GM10847 (cell line): ENCODE measurements around the gene STK11.

Source experiments
- POLR2A ChIP-seq: IDR thresholded peaks from 2 replicates; pipeline ENCODE4 v1.6.1; 2011; ENCODE audit not compliant: insufficient read length; ENCODE audit errors: extremely low read depth

The STK11 gene

GRCh38 chr19:1214862-1215731 lies 9.5 kb downstream of the STK11 start:
- no peak for TF ChIP-seq POLR2A

DNA sequence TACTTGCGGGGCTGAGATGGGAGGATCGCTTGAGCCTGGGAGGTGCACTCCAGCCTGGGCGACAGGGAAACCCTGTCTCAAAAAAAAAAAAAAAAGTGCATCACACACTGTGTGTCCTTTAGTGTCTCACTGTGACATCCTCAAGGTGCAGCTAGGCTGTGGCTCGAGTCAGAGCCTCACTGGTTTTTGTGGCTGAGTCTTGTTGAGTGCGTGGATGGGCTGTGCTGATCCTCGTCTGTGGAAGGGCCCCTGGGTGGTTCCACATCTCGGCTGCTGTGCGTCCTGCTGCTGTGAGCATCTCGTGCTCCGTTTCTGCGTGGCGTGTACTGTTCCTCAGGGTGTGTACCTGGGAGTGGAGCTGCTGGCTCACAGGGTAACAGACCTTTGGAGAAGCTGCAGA lies 11.2 kb downstream of the STK11 start:
- TF ChIP-seq POLR2A = no peak

GRCh38 chr19:1217366-1217765 lies 11.8 kb downstream of the STK11 start:
- TF ChIP-seq POLR2A = no peak

- TF ChIP-seq POLR2A = no peak
Observed at GRCh38 chr19:1218751-1219567, 13.4 kb downstream of the STK11 start.

GRCh38 chr19:1219786-1220476 lies 14.4 kb downstream of the STK11 start:
- no peak for TF ChIP-seq POLR2A

DNA sequence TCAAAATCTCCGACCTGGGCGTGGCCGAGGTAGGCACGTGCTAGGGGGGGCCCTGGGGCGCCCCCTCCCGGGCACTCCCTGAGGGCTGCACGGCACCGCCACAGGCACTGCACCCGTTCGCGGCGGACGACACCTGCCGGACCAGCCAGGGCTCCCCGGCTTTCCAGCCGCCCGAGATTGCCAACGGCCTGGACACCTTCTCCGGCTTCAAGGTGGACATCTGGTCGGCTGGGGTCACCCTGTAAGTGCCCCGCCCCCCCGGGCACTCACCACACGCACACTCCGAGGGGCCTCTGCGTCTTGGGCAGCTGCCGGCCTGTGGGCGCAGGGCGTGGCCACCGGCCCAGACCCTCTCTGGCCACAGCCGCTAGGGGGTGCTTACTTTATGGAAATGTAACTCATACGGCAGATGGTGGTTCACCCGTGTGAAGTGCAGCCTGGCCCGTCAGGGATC lies 14.9 kb downstream of the STK11 start:
- no peak for TF ChIP-seq POLR2A

GRCh38 chr19:1220976-1221903 lies 15.7 kb downstream of the STK11 start:
- no peak for TF ChIP-seq POLR2A

- no peak for TF ChIP-seq POLR2A
Observed at GRCh38 chr19:1221904-1222255, 16.3 kb downstream of the STK11 start.

DNA sequence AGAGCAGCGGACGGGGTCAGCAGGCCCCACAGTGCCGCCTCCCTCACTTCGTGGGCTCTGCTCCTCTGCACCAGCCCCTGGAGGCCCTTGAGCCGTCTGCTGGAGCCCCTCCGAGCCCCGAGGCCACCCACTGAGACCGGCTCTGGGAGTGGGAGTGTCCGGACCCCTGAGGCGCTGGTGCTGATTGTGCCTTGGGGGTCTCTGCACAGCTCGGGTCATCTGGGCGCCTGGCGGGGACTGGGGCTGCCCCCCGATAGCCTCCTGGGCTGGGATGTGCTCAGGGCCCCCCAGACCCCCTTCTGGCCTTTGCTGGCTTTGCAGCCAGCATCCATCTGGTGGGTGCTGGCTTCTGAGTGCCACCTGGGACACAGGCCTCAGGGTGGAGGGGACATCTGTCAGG lies 16.8 kb downstream of the STK11 start:
- no peak for TF ChIP-seq POLR2A

DNA sequence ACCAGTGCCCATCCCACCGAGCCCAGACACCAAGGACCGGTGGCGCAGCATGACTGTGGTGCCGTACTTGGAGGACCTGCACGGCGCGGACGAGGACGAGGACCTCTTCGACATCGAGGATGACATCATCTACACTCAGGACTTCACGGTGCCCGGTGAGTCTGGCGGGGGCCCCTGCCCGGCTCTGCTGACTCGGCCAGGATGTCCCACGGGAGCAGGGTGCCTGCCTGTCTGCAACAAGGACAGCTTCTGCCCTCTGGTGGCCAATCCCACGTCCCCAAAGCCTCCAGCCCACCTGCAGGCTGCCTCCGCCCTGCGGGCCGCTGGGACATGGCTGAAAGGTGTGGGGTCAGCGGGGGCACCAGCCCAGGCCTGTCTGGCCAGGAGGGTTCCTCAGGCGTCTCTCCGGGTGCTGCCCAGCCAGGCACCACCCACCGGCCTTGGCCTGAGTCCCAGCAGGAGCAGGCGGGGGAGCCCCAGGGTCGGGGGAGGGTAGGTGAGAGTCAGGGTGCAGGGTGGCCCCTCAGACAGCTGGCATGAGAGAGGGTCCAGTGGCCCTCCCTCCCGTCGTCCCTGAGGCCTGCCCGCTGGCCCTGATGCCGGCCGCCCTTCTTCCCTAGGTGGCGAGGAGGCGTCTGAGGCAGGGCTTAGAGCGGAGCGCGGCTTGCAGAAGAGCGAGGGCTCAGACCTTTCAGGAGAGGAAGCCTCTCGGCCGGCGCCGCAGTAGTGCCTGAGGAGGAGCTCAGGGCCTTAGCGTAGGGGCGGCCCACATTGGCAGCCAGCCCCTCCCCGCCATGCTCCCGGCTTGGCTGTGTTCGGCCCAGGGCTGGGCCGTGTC lies 17.7 kb downstream of the STK11 start:
- no peak for TF ChIP-seq POLR2A

DNA sequence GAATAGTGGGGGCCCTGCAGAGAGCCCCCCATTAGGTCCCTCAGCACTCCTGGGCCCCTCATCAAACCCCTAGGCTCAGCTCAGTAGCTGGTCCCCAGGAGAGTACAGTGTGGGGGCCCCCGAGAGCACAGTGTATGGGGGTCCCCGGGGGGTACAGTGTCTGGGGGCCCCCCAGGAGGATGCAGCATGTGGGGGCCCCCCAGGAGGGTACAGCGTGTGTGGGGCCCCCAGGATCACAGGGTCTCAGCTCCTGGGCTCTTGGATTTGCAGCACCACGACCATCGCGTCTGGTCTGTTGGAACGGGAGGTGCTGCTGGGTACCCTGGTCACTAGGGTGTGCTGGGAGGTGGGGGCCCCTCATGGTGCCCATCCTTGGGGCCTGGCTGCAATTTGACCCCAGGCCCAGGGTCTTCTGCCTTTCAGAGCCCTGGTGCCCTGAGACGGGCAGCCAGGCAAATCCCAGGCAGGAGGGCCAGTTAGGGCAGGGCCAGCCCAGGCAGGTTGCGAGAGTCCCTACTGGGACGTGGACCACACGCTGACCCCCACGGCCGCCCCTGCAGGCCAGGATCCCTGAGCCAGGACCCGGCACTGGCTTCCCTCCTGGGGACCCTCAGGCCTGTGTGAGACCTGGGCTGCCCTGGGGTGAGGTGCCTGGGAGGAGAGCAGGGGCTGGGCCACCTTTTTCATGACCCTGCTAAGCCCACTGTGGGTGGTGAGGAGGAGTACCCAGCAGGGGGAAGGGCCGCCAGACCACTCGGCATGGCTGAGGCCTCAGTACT lies 18.7 kb downstream of the STK11 start:
- TF ChIP-seq POLR2A = no peak

DNA sequence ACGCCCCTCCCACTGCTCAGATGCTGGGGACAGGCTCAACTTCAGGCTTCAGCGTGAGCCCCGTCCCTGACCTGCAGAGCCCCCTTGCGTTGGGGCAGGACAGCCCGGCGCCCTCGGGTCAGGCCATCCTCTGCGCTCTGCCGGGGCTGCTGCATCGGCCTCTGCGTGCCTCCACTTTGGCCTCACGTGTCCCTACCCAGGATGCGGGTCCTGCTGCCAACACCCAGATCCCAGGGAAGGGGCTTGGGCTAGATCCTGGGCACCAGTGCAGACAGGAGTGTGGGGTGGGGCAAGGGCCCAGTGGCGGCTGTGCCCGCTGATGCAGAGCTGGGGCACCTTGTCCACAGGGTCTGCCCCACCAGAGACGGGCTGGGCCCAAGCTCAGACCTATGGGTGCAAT lies 19.3 kb downstream of the STK11 start:
- no peak for TF ChIP-seq POLR2A

DNA sequence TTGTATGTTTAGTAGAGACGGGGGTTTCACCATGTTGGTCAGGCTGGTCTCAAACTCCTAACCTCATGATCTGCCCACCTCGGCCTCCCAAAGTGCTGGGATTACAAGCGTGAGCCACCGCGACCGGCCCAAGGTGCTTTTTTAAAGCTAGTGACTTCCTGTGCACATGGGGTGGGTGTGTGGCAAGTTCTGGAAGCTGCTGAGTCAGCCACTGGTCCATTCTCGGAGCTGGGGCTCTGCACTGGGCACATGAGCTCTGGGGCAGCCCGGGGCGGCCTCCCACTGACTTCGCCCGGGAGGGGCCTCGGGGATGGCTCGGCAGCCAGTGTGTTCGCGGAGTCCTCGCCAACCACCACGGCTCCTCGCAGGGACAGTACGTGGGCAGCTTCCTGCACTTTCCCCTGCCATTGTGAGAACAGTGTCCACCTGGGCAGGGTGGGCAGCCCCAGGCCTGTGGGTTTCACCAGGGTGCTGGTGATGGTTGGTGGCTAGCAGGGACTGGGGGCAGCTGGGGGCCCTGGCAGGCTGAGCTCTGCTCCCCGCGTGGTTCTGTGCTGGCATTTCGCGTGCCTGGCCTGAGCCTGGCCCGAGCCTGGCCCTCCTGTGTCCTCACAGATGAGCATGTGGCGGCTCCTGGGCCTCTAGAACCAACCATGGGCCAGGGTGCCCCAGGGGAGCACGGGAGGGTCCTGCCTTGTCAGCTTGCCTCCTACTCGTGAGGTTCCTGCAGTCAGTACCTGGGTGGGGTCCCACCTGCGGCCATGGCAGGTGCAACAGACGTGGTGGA lies 20.1 kb downstream of the STK11 start:
- no peak for TF ChIP-seq POLR2A

GRCh38 chr19:1226227-1226518 lies 20.6 kb downstream of the STK11 start:
- TF ChIP-seq POLR2A = no peak
